ENCODE data around the gene NTN3. TPM values are rescaled to one million over a fixed set of nuclear protein-coding genes. Genes with fewer than 3 reads are reported as not detected.

Gene NTN3
- total and polyA plus RNA-seq, 2 of the 8 experiments (the other 6 are each of a cell fraction or from before 2014, with no cell fraction given): 0.30 to 0.34 TPM

DNA sequence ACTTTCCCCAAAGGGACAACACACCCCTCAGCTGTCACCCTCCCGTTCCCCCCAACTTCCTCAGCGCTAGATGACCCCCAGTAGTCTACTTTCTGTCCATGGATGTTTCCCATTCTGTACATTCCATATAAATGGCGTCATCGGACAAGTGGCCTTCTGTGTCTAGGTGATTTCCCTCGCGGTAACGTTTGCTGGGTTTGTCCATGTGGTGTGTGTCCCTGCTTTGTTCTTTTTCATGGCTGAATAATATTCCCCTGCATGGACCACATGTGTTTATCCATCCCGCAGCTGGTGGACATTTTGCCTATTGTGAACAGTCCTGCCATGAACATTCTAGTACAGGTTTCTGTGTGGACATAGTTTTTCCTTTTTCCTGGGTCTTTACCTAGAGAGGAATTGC lies 18.4 kb upstream of the NTN3 start:
- Histone ChIP-seq H3K23me2 (ENCODE audit: low read depth, low read length) (no peaks in the 10 kb centered on the region), H2BK5ac (ENCODE audit: low read depth, low read length) (no peak overlapping the region), H2AFZ (ENCODE audit: low read length) (no peak overlapping the region), H2BK15ac (ENCODE audit: low read length) (no peak overlapping the region), H3K4me1 (replicated peaks in 1 of 4; ENCODE audit: control insufficient read depth in 3 of 4, insufficient read depth in 4 of 4, low read length in 3 of 4) (no peaks in the 10 kb centered on the region), H3K4me3 (ENCODE audit: extremely low read depth in 1 of 4, insufficient read depth in 2 of 4, low read depth in 3 of 4, low read length in 4 of 4) (no peak overlapping the region), H3K56ac (replicated peaks; ENCODE audit: insufficient read length, low read depth, low read length) (no peak overlapping the region), H3K18ac (ENCODE audit: extremely low read depth, low read length) (no peak overlapping the region), H3K27me3 (replicated peaks in 1 of 4; ENCODE audit: control insufficient read depth in 3 of 4, extremely low read depth in 1 of 4, insufficient read depth in 3 of 4, low read length in 3 of 4) (no peaks in the 10 kb centered on the region), H3K23ac (ENCODE audit: insufficient read length) (no peak overlapping the region), H4K20me1 (replicated peaks in 1 of 2; ENCODE audit: control insufficient read depth in 1 of 2, insufficient read depth in 2 of 2, low read length in 2 of 2) (peaks cover 9 to 28% of the 10 kb centered on the region in 2 experiments), H2BK120ac (replicated peaks; ENCODE audit: low read depth, low read length) (no peak overlapping the region), H3K4me2 (ENCODE audit: insufficient read depth in 1 of 2, low read depth in 2 of 2, low read length in 2 of 2) (no peak overlapping the region), H3K9ac (replicated peaks in 1 of 4; ENCODE audit: extremely low read depth in 1 of 4, low read depth in 3 of 4, low read length in 3 of 4) (no peak overlapping the region), H3K79me2 (ENCODE audit: control insufficient read depth in 1 of 2, insufficient read depth in 2 of 2, low read length in 2 of 2) (no peaks in the 10 kb centered on the region), H4K91ac (replicated peaks; ENCODE audit: insufficient read length, low read length) (no peak overlapping the region), H4K5ac (ENCODE audit: insufficient read length, low read depth, low read length) (no peak overlapping the region), H3K9me3 (ENCODE audit: insufficient read depth in 2 of 2, low read depth in 1 of 2, low read length in 1 of 2) (no peaks in the 10 kb centered on the region), H3K4ac (replicated peaks; ENCODE audit: insufficient read length, low read depth, low read length) (no peak overlapping the region), H2AK5ac (ENCODE audit: low read depth, low read length) (no peak overlapping the region), H3K14ac (ENCODE audit: insufficient read length) (no peak overlapping the region), H3K36me3 (ENCODE audit: control insufficient read depth in 2 of 4, insufficient read depth in 4 of 4, low read length in 3 of 4) (peaks cover 43 to 75% (median 67%) of the 10 kb centered on the region in 4 experiments), H2BK20ac (ENCODE audit: low read length) (no peak overlapping the region), H4K8ac (ENCODE audit: extremely low read depth, insufficient read depth, low read length) (no peak overlapping the region), H3K79me1 (ENCODE audit: low read depth, low read length) (no peaks in the 10 kb centered on the region; the same call in 1 of the 2 replicates), H2BK12ac (ENCODE audit: low read depth, low read length) (no peak overlapping the region), H3K27ac (ENCODE audit: low read depth, low read length) (no peak overlapping the region)
- WGBS, 2 experiments (ENCODE audit: extremely low coverage in 1 of 2, insufficient coverage in 1 of 2, insufficient read length in 1 of 2, insufficient replicate concordance in 2 of 2, low coverage in 1 of 2, low lambda C conversion rate in 2 of 2, missing lambda C conversion rate in 1 of 2): 94% methylated on average over 8 of the region's 8 CpGs; no CpG with 5 or more reads in 1 of the 2 experiments
- no peak for FAIRE-seq
- ChIA-PET POLR2A (ENCODE audit: partially characterized antibody) (interaction anchor here (0.9 kb wide), 1 partner anchor 13 kb away, joined by 4 read pairs; no protein-coding TSS in a partner anchor), CTCF (ENCODE audit: partially characterized antibody) (interaction anchor here (0.6 kb wide), 1 partner anchor 12 kb away, joined by 3 read pairs; no protein-coding TSS in a partner anchor)
- DNase-seq (ENCODE audit: low read depth in 1 of 2, low spot score in 2 of 2): no peak
- TF ChIP-seq KDM5A (IDR thresholded peaks at IDR 0.05; ENCODE audit: low read length) (no peak), HDAC6 (IDR thresholded peaks at IDR 0.05; ENCODE audit: low read depth, low read length) (no peak), RFX5 (IDR thresholded peaks at IDR 0.05; ENCODE audit: borderline replicate concordance, low read depth, low read length) (no peak), SRF (IDR thresholded peaks at IDR 0.05; ENCODE audit: low read depth, low read length) (no peak), TAF1 (IDR thresholded peaks at IDR 0.05; ENCODE audit: low read depth, low read length) (no peak), CHD1 (IDR thresholded peaks at IDR 0.05; ENCODE audit: low read depth, low read length) (no peak), ASH2L (IDR thresholded peaks at IDR 0.05; ENCODE audit: low read length) (no peak), RBBP5 (IDR thresholded peaks at IDR 0.05; ENCODE audit: borderline replicate concordance, low read depth, low read length) (no peak)
- TF ChIP-seq, protein P1, sequence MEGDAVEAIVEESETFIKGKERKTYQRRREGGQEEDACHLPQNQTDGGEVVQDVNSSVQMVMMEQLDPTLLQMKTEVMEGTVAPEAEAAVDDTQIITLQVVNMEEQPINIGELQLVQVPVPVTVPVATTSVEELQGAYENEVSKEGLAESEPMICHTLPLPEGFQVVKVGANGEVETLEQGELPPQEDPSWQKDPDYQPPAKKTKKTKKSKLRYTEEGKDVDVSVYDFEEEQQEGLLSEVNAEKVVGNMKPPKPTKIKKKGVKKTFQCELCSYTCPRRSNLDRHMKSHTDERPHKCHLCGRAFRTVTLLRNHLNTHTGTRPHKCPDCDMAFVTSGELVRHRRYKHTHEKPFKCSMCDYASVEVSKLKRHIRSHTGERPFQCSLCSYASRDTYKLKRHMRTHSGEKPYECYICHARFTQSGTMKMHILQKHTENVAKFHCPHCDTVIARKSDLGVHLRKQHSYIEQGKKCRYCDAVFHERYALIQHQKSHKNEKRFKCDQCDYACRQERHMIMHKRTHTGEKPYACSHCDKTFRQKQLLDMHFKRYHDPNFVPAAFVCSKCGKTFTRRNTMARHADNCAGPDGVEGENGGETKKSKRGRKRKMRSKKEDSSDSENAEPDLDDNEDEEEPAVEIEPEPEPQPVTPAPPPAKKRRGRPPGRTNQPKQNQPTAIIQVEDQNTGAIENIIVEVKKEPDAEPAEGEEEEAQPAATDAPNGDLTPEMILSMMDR (IDR thresholded peaks at IDR 0.05; ENCODE audit: control extremely low read depth in 1 of 3, insufficient read depth in 1 of 3, low read depth in 1 of 3, low read length in 3 of 3): no peak
- TF ChIP-seq, protein P2, sequence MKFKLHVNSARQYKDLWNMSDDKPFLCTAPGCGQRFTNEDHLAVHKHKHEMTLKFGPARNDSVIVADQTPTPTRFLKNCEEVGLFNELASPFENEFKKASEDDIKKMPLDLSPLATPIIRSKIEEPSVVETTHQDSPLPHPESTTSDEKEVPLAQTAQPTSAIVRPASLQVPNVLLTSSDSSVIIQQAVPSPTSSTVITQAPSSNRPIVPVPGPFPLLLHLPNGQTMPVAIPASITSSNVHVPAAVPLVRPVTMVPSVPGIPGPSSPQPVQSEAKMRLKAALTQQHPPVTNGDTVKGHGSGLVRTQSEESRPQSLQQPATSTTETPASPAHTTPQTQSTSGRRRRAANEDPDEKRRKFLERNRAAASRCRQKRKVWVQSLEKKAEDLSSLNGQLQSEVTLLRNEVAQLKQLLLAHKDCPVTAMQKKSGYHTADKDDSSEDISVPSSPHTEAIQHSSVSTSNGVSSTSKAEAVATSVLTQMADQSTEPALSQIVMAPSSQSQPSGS (IDR thresholded peaks at IDR 0.05; ENCODE audit: low read length): no peak
